ENCODE data around the gene MDC1. TPM values are rescaled to one million over a fixed set of nuclear protein-coding genes. Genes with fewer than 3 reads are reported as not detected.

The MDC1 gene
- total and polyA plus RNA-seq, 2 of the 13 experiments (the other 11 are each of a cell fraction or from before 2014, with no cell fraction given): 8.4 to 14.0 TPM

GRCh38 chr6:30741789-30742315, 24.8 kb upstream of the MDC1 start (continued):
- TF ChIP-seq GMEB2 (CRISPR knock-in tag; IDR thresholded peaks at IDR 0.05; ENCODE audit: low read depth): no peak
- 0 out of 2 replicates have a peak, but pooled peaks have one; percentile 23 for TF ChIP-seq ZNF670 (CRISPR knock-in tag; IDR thresholded peaks at IDR 0.05; ENCODE audit: borderline replicate concordance)
- peak; percentile 88; the same call in 1 of the 2 replicates for TF ChIP-seq BRD4 (CRISPR knock-in tag; IDR thresholded peaks at IDR 0.05)
- TF ChIP-seq ONECUT2 (CRISPR knock-in tag; IDR thresholded peaks at IDR 0.05): peak; percentile 6; the same call in 1 of the 2 replicates
- TF ChIP-seq ZNF205 (CRISPR knock-in tag; IDR thresholded peaks at IDR 0.05): no peak
- no peak for TF ChIP-seq ZNF841 (CRISPR knock-in tag; IDR thresholded peaks at IDR 0.05; ENCODE audit: borderline replicate concordance)
- no peak for TF ChIP-seq KAT7 (CRISPR knock-in tag; IDR thresholded peaks at IDR 0.05; ENCODE audit: borderline replicate concordance)
- TF ChIP-seq ZNF512 (CRISPR knock-in tag; IDR thresholded peaks at IDR 0.05): no peak
- peak; percentile 58; the same call in 1 of the 2 replicates for TF ChIP-seq ISX (CRISPR knock-in tag; conservative IDR thresholded peaks at IDR 0.05)
- no peak for TF ChIP-seq REST (IDR thresholded peaks at IDR 0.05; ENCODE audit: borderline replicate concordance in 1 of 2, low read depth in 1 of 2, low read length in 2 of 2)
- TF ChIP-seq ZBTB20 (CRISPR knock-in tag; IDR thresholded peaks at IDR 0.05; ENCODE audit: borderline replicate concordance, low read depth): peak; percentile 57; the same call in 1 of the 2 replicates
- no peak for TF ChIP-seq ZNF792 (CRISPR knock-in tag; IDR thresholded peaks at IDR 0.05)
- peak; percentile 6; the same call in 1 of the 2 replicates for TF ChIP-seq ZKSCAN5 (CRISPR knock-in tag; IDR thresholded peaks at IDR 0.05)
- TF ChIP-seq MTA1 (CRISPR knock-in tag; IDR thresholded peaks at IDR 0.05; ENCODE audit: borderline replicate concordance): no peak
- TF ChIP-seq ZBTB3 (CRISPR knock-in tag; IDR thresholded peaks at IDR 0.05; ENCODE audit: borderline replicate concordance, low read depth): no peak
- no peak for TF ChIP-seq DPF2 (CRISPR knock-in tag; IDR thresholded peaks at IDR 0.05; ENCODE audit: borderline replicate concordance, low read depth)
- no peak for TF ChIP-seq HDAC6 (IDR thresholded peaks at IDR 0.05; ENCODE audit: low read depth, low read length)

Measured in HepG2 (cell line).